SK-N-MC (cell line): Measurements from ENCODE around the gene HOXC9.

Source experiments
- EZH2 ChIP-seq: fragments of 200-600 bp; sonication (generic); IDR thresholded peaks from one replicate; pipeline ENCODE4 v1.6.1; 2017; ENCODE audit warnings: antibody characterized with exemption
- FOXP2 ChIP-seq: optimal IDR thresholded peaks from 2 replicates; pipeline ENCODE3; 2011; ENCODE audit warnings: mild to moderate bottlenecking, moderate library complexity; ENCODE audit not compliant: insufficient read depth; ENCODE audit errors: extremely low read length, control extremely low read depth
- POLR2AphosphoS5 ChIP-seq: IDR thresholded peaks from 2 replicates; pipeline ENCODE4 v1.6.1; 2012; ENCODE audit warnings: mild to moderate bottlenecking, low read depth, low read length, borderline replicate concordance

- TF ChIP-seq POLR2AphosphoS5 (no peak), EZH2 (no peak), FOXP2 (no peak)
These were observed 24.3 kb upstream of the HOXC9 start for GRCh38 chr12:53975479-53976152.
